KMS-11 (cell line): Measurements from ENCODE around the gene MRPL46.

ENCODE experiments used
- H2AFZ ChIP-seq: fragments of 200-600 bp; sonication (generic); 2 replicates; pipeline ENCODE4 v1.6.1; 2016; ENCODE audit warnings: antibody characterized with exemption, mixed run types, low read depth
- H3K27ac ChIP-seq: fragments of 200-600 bp; sonication (generic); 2 replicates; pipeline ENCODE4 v1.6.1; 2016; ENCODE audit warnings: mild to moderate bottlenecking, mixed run types
- H3K27me3 ChIP-seq: fragments of 200-600 bp; sonication (generic); 2 replicates; pipeline ENCODE4 v1.6.1; 2017; ENCODE audit warnings: mild to moderate bottlenecking, low read depth, mixed run types, moderate library complexity; ENCODE audit not compliant: insufficient read depth
- H3K36me3 ChIP-seq: fragments of 200-600 bp; sonication (generic); 2 replicates; pipeline ENCODE4 v1.6.1; 2017; ENCODE audit warnings: mild to moderate bottlenecking, mixed run types; ENCODE audit not compliant: insufficient read depth
- H3K4me1 ChIP-seq: fragments of 200-600 bp; sonication (generic); 2 replicates; pipeline ENCODE4 v1.6.1; 2016; ENCODE audit warnings: mild to moderate bottlenecking, low read depth, mixed run types; ENCODE audit not compliant: poor library complexity, severe bottlenecking
- H3K4me2 ChIP-seq: fragments of 200-600 bp; sonication (generic); 2 replicates; pipeline ENCODE4 v1.7.0; 2016; ENCODE audit warnings: mild to moderate bottlenecking, mixed run types
- H3K4me3 ChIP-seq: fragments of 200-600 bp; sonication (generic); IDR thresholded peaks from 2 replicates; pipeline ENCODE4 v1.6.1; 2017; ENCODE audit warnings: low read depth, low read length, mixed read lengths; ENCODE audit not compliant: insufficient read depth
- H3K79me2 ChIP-seq: fragments of 200-600 bp; sonication (generic); 2 replicates; pipeline ENCODE4 v1.6.1; 2016; ENCODE audit warnings: low read depth, mixed run types; ENCODE audit not compliant: insufficient read depth
- H3K9ac ChIP-seq: fragments of 200-600 bp; sonication (generic); 2 replicates; pipeline ENCODE4 v1.6.1; 2016; ENCODE audit warnings: mild to moderate bottlenecking, mixed run types
- H4K20me1 ChIP-seq: fragments of 200-600 bp; sonication (generic); 2 replicates; pipeline ENCODE4 v1.6.1; 2016; ENCODE audit warnings: mild to moderate bottlenecking, mixed run types; ENCODE audit not compliant: insufficient read depth
- TF ChIP-seq, protein P1 (sequence below): fragments of 200-600 bp; sonication (generic); conservative IDR thresholded peaks from 2 replicates; pipeline ENCODE4 v1.6.1; 2017; ENCODE audit warnings: low read depth, mild to moderate bottlenecking, antibody characterized with exemption, low read length, moderate library complexity, mixed read lengths

The MRPL46 gene

DNA sequence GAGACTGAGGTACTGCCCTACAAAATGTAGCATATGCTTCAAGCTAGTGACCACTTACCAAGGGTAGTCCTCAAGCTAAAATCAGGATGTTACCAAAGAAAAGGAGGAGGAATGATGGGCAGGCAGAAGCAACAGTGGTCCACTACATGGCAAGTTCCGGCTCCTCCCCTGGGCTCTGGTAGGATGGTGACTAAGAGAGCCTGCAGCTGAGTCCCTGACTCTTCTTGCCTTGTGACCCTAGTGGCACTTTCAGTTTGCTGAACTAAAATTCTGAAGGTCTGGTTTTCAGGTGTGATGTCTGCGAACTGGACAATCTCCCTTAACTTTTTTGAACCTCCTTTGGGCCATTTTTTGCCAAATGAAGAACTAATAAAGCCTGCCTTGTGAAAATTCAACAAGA lies 40.9 kb downstream of the MRPL46 start:
- Histone ChIP-seq H3K4me3 (no peak overlapping the region), H3K79me2 (no peaks in the 10 kb centered on the region), H3K9ac (no peak overlapping the region), H2AFZ (no peak overlapping the region), H3K27ac (no peak overlapping the region), H3K36me3 (no peaks in the 10 kb centered on the region), H3K4me2 (no peak overlapping the region), H3K4me1 (no peaks in the 10 kb centered on the region), H4K20me1 (no peaks in the 10 kb centered on the region), H3K27me3 (no peaks in the 10 kb centered on the region)
- TF ChIP-seq, protein P1, sequence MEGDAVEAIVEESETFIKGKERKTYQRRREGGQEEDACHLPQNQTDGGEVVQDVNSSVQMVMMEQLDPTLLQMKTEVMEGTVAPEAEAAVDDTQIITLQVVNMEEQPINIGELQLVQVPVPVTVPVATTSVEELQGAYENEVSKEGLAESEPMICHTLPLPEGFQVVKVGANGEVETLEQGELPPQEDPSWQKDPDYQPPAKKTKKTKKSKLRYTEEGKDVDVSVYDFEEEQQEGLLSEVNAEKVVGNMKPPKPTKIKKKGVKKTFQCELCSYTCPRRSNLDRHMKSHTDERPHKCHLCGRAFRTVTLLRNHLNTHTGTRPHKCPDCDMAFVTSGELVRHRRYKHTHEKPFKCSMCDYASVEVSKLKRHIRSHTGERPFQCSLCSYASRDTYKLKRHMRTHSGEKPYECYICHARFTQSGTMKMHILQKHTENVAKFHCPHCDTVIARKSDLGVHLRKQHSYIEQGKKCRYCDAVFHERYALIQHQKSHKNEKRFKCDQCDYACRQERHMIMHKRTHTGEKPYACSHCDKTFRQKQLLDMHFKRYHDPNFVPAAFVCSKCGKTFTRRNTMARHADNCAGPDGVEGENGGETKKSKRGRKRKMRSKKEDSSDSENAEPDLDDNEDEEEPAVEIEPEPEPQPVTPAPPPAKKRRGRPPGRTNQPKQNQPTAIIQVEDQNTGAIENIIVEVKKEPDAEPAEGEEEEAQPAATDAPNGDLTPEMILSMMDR, result no peak

DNA sequence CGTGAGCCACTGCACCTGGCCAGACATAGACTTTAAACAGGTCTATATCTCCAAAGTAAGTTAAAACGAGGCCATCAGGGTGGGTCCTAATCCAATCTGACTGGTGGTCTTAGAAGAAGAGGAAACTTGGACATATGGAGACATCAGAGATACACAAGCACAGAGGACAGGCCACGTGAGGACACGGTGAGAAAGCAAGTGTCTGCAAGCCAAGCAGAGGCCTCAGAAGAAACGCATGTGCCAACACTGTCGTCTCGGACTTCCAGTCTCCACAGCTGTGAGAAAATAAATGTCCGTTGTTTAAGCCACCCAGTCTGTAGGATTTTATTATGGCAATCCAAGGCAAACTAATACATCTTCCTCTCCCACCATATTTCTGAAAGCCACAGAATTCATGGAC lies 43.9 kb downstream of the MRPL46 start:
- no peak overlapping the region for H3K4me3 ChIP-seq
- H3K36me3 ChIP-seq, result no peaks in the 10 kb centered on the region
- H3K27ac ChIP-seq, result no peak overlapping the region
- no peak overlapping the region for H3K9ac ChIP-seq
- no peak overlapping the region for H2AFZ ChIP-seq
- no peak overlapping the region for H3K4me2 ChIP-seq
- H3K27me3 ChIP-seq, result no peaks in the 10 kb centered on the region
- no peaks in the 10 kb centered on the region for H3K79me2 ChIP-seq
- no peaks in the 10 kb centered on the region for H4K20me1 ChIP-seq
- TF ChIP-seq, protein P1, result no peak
- H3K4me1 ChIP-seq, result no peaks in the 10 kb centered on the region

DNA sequence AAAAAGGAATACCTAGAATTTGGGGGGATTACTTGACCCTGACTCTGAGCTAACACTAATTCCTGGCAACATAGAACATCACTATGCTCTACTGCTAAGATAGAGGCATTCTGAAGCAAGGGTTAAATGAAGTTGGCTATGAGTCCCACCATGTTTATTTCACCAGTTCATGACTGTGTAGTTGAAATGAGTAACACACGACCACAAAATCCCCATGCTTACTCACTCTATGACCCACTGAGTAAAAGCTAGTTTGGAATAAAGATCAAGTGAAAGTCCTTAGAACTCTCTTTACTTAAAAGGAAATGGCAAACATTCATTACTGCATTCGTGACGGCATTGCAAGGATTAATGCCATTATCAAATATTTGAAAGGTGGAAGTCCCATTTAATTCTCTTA lies 47.4 kb downstream of the MRPL46 start:
- no peak overlapping the region for H3K4me3 ChIP-seq
- TF ChIP-seq, protein P1, result no peak

More for the DNA sequence above, 47.4 kb downstream of the MRPL46 start:
- H3K27ac ChIP-seq, result no peak overlapping the region
- H3K9ac ChIP-seq, result no peak overlapping the region
- no peaks in the 10 kb centered on the region for H3K36me3 ChIP-seq
- H3K79me2 ChIP-seq, result no peaks in the 10 kb centered on the region
- no peak overlapping the region for H3K4me2 ChIP-seq
- no peaks in the 10 kb centered on the region for H3K4me1 ChIP-seq
- no peak overlapping the region for H2AFZ ChIP-seq
- H3K27me3 ChIP-seq, result no peaks in the 10 kb centered on the region
- no peaks in the 10 kb centered on the region for H4K20me1 ChIP-seq
